Peyer's patch (tissue), 4 donors: ENCODE results near the gene PHLDB1.

Source experiments
- POLR2A ChIP-seq, 2 donors: fragments of 450-650 bp; IDR thresholded peaks; one replicate each; pipeline ENCODE4 v1.5.1; 2017; ENCODE audit warnings: antibody characterized with exemption in 2 of 2, mild to moderate bottlenecking in 2 of 2, moderate library complexity in 2 of 2
- TF ChIP-seq, protein P1 (sequence below), 6 experiments: fragments of 450-650 bp in 4 of 6; fragments of 200-600 bp in 2 of 6; sonication (generic) in 1 of 6; IDR thresholded peaks; one replicate each; pipeline ENCODE4 v1.5.1; 2017 to 2019; ENCODE audit warnings: antibody characterized with exemption in 6 of 6, mild to moderate bottlenecking in 3 of 6, moderate library complexity in 1 of 6

DNA sequence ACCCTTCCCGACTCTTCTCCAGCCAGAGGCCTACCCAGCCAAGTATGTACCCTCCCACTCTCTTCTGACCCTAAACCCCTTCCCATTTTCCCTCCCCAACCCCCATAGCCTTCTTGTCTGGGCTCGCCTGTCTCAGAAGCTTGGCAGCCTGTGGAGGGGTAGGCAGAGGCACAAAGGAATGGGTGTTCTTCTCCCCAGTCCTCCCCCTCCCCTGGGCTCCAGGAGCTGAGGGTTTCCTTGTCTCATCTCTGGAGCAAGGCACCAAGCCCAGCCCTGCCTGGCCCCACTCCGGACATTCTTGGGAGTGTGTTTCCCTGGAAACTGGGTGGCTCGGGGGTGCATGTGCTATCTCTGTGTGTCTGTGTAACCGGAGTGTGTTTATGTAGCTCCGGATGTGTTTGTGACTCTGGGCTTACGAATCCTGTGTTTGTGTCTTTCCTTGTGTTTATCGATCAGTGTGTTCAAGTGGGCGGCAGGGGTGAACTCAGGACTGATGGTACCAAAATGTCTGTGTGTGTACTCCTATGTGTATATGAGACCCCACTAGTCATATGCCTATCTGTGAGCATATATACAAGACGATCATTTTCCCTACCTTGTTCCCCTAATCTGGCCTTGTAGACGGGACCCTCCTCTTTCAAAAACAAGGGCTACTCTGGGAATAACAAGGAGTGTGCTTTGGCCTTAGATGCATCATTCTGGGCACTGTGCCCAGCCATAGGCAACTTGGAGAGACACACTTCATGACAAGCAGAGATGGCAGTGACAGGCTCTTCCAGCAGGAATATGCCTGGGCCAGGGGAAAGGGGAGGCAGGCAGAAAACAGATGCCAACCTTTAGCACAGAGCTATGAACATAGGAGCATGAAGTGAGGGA is 10.9 kb downstream of the PHLDB1 start:
- TF ChIP-seq, protein P1, sequence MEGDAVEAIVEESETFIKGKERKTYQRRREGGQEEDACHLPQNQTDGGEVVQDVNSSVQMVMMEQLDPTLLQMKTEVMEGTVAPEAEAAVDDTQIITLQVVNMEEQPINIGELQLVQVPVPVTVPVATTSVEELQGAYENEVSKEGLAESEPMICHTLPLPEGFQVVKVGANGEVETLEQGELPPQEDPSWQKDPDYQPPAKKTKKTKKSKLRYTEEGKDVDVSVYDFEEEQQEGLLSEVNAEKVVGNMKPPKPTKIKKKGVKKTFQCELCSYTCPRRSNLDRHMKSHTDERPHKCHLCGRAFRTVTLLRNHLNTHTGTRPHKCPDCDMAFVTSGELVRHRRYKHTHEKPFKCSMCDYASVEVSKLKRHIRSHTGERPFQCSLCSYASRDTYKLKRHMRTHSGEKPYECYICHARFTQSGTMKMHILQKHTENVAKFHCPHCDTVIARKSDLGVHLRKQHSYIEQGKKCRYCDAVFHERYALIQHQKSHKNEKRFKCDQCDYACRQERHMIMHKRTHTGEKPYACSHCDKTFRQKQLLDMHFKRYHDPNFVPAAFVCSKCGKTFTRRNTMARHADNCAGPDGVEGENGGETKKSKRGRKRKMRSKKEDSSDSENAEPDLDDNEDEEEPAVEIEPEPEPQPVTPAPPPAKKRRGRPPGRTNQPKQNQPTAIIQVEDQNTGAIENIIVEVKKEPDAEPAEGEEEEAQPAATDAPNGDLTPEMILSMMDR (IDR thresholded peaks at IDR 0.05): no peak
- TF ChIP-seq POLR2A (IDR thresholded peaks at IDR 0.05): no peak
